GM19043 (cell line): ENCODE results near the gene PLEKHA7.
"Not testable (repeated sequence)": the region's sequence is repeated elsewhere in the genome, so short reads cannot be mapped to it uniquely, and the experiment has no call there.

Source experiments
- ATAC-seq: cut with Tn5 transposase; IDR thresholded peaks from one replicate; pipeline ENCODE4 v1.9.1; 2021; ENCODE audit warnings: low read depth; ENCODE audit not compliant: unreplicated experiment

PLEKHA7 gene

DNA sequence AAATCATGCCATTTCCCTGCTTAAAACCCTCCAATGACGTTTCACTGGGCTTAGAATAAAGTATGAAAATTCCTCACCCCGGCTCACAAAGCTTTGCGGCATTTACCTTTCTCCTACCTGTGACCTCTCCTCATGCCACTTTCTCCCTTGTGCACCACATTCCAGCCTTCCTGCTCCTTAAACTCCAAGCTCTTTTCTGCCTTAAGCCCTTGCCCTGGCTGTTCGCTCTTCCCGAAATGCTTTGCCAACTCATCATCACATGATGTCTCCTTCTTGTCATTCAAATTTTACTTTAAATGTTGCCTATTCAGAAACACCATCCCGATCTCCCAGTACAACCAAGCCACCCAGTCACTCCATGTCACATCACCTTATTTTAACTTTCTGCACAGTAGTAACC lies 2.0 kb downstream of the PLEKHA7 start:
- ATAC-seq, result no peak

DNA sequence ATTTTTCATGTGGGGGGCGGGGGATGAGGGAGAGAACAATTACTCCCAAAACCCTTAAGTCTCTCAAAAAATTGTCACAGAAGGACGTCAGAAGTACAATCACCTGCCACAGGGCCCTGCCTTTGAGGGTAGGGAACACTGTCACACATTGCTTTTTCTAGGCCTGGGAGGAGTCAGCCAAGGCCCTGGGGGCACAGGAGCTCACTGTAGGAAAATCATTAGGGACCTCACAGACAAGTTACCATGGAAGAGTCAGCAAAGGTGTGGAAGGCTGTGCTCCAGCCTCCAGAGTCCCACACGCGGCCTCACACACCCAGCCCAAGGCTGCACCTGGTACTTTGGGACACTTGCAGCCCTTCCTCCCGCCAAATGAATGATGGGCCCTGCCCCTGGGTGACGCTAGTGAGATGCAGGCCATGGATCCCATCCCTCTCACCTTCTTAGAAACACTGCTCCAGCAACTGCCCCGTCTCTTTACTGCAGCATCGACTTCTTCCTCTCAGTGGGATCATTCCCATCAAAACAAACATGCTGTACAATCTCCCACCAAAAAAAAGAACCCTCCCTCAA lies 3.3 kb downstream of the PLEKHA7 start:
- ATAC-seq, result no peak

DNA sequence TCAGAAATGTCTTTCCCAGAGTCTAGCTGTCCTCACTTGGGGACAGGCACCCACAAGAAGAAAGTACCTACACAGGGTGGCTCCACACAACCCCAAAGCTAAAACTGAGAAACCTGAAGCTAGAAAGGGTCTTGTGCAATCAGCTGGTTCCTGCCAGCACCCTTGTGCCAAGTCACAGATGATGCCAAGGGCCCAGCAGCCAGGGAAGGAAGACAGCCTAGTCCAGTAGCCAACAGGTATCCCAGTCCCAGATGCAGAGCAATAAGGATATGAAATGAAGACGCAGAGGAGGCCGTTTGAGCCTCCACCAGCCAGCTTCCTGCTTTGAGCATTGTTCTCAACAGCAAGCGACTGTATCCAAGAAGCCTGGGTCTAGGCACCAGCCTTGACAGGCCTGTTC lies 6.1 kb downstream of the PLEKHA7 start:
- ATAC-seq, result no peak

DNA sequence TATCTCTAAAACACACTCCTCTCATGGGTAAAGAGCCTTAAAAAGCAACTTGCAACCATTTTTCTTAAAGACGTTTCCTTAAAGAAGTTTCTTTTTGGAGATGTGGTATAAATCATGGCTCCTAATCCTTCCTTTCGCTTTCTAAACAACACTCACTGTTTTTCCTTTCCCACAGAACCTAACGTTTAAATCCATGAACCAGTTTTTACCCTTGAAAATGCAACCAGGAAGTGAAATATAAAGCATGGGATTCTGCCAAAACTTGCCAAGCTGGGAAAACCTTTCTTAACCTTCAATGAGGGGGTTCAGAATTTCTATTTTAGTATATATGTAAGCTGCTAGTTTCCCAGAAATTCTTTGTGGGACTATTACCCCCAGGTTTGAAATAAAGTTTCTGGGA lies 8.6 kb downstream of the PLEKHA7 start:
- ATAC-seq, result no peak

DNA sequence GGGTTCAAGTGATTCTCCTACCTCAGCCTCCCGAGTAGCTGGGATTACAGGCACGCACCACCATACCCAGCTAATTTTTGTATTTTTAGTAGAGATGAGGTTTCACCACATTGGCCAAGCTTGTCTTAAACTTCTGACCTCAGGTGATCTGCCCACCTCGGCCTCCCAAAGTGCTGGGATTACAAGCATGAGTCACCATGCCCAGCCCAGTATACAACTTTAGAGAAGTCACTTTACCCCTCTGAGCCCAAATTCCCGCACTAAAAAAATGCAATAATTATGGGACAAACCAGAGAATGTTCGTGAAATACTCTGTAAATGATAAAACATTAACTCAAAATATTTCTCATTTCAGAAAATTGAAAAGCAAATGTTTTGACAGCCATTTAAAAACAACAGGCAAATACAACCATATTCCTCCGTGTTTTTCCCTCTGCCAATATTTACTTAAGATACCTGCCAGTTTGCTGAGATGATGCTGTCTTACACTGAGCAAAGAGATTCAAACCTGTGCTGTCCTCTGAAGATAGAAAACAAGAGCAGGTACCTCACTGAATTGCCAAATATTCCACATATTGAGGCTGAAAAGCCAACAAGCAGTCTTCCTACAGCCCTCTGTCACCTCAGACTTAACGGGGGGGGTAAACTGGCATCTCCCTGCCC lies 9.6 kb downstream of the PLEKHA7 start:
- ATAC-seq, result no peak

DNA sequence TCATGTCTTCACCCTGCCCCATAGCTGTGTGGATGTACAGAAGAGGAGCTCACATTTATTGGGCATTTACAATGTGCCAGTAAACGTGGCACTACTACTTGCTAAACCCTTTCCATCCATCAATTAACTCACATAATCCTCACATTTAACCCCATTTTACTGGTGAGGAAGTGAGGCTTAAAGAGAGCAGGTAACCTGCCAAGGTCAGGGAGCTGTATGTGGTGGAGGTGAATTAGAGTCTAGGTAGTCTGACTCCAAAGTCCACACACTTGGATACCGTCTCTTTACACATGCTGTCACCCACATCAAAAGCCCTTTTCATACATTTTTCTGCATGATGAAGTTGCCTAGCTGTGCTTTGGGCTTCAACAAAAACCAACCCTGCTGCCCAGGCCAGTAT lies 10.8 kb downstream of the PLEKHA7 start:
- ATAC-seq, result no peak

DNA sequence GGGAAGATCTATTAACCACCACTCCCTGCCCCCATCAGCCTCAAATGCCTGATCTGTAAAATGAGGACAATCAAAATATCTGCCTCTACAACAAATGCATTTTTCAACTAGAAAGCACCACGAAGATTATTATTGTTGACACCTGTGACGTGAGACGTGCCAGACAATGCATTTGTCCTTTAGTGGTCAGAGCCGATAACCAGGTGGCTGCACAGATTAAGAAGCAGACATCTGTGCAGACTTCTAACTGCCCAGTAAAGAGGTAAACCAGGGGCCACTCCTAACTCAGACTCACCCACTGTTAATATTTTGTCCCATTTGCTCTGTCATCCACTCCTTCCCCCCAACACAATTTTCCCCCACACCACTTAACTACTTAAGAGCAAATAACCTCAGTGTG lies 11.7 kb downstream of the PLEKHA7 start:
- ATAC-seq, result no peak

DNA sequence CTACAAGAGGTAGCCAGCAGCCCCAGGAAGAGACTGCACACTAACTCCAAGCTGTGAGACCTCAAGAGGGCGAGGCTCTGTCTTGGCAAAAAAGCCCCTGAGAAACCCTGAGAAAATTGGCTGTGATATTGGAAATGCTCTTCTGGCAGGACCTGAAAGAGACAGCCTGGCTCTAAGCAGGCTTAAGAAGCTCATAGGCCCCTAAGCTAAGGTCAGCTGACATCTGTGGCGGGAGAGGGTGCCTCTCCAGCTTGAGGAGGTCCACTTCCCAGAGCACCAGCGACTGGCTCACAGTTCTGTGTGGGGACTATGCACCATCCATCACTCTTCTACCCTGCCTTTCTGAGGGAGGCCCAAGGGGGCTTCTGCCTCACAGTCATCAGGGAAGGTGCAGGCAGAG lies 12.4 kb downstream of the PLEKHA7 start:
- ATAC-seq, result no peak

DNA sequence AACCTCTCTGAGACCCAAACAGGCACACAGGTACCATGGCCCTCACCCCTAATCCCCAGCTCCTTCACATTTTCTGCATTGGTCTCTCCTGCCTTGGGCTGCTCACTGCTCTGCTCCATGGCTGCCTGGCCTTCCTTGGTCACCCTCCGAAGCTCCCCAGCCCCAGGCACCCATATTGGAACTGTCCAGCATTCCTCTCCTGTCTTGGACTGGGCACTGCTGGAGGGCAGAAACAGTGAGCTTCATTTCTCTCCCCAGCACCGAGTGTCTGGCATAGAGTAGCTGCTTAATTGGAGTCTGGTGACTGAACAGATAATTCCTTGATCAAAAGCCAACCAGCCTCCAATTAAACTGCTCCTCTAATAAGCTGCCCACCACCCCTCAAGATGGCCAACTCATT lies 13.2 kb downstream of the PLEKHA7 start:
- ATAC-seq, result no peak

DNA sequence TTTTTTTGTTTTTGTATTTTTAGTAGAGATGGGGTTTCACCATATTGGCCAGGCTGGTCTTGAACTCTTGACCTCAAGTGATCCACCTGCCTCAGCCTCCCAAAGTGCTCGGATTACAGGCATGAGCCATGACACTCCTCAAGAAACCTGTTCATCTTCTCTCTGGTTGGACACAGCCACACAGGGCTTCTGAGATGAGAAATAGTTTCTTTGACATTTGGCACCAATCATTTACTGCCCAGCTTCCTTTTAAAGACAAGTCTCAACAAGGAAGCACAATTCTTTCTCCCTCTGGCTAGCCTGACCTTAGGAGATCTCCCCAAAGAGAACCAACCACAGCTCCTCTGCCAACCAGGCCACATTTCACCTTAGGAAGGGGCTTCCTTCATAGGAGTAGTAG lies 14.0 kb downstream of the PLEKHA7 start:
- not testable (repeated sequence) for ATAC-seq

DNA sequence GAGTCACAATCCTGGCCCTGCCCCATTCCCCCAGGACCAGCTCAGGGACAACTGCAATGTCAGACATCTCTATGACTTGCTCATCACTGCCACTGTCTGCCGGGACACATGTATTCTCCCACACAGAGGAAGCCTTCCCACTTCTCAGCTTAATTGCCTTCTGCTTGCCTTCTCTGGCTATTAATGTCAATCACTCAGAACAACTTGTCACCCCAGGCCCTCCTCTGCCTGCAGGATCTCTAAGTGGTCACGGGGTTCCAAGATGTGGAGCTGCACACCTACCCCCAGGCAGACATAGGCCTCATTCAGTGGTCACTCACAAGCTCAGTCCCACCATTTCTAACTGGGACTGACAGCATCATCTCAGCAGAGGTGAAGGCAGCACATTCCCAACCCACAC lies 15.1 kb downstream of the PLEKHA7 start:
- no peak for ATAC-seq

DNA sequence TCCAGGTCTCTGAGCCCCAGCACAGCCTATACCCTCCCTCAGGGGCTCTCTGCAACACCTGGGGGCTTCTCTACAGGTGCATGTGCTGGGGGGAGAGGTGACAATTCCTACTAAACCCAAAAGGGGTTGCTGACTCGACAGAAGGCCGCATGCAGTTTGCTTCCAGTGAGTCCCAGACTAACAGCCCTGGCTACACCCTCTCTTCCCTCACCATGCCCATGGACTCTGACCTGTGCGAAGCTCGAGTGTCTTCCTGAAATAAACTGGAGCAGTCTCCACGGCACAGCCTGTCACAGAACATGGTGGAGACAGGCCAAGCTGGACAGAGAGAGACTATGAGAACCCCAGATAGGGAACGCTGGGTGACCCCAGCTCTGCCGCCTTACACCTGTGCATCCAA lies 16.6 kb downstream of the PLEKHA7 start:
- no peak for ATAC-seq

DNA sequence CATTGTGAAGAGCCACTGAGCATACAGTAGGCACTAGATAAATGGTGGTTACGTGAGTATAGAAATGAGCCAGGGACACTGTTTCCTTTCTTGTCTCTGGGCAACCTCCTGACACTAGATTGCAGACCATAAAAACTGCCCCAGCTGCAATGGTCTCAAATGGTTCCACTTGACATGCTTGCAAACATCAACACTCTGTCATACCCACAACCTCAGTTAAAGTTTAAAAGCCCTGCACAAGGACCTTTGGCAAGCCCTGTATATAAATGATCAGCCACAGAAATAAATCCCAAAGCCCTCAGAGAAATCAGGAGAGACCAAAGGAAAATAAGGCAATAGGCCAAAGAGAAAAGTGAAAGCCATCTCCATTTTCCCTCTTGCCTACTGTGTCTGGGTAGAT lies 20.7 kb downstream of the PLEKHA7 start:
- ATAC-seq, result no peak

DNA sequence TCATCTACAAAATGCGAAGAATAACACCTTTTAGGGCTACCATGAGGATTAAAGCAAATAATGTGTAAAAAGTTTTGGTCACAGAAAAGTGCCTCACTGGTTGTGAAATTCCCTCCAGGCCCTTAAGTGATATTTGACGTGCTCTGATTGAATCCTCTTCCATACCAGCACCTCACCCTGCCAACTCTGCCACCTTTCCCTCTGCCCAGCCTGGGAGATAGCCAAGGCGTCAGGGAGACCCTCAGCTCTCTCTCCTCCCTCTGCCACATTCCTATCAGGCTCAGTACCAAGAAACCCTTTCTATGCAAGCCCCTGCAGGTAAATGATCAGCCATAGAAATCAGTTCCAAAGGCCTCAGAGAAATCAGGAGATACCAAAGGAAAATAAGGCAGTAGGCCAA lies 21.4 kb downstream of the PLEKHA7 start:
- no peak for ATAC-seq

DNA sequence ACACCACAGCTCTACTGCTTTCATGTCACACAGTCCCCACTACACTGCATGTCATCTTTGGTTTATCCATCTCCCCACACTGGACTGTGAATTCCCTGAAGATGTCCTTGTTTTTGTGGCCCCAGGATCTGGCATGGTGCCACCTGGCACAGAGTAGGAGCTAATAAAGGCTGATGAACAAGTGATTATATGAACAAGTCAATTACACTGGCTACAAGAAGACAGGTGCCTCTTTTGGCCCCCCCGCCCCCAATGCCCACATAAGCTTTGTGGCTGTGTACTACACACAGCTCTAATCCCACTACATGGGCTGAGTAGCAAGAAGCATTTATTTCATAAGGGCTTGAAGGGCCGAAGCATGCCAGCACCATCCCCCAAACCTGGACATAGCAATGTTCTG lies 24.7 kb downstream of the PLEKHA7 start:
- ATAC-seq, result no peak

DNA sequence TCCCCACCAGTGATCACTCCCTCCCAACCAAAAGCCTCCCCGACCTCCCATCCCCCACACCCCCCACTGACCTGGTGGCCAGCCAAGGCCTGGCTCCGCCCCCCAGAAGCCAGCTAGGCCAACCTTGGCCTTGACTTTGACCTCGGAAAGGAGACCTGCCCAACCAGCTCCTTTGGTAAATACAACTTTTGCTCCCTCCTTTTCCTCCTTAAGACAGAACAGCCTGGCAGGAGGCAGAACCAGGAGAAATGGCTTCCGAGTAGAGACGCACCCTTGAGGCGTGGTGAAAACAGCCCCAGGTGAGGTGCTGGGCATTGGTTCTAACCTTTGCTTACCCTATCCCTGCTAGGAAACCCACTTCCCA lies 27.0 kb downstream of the PLEKHA7 start:
- ATAC-seq, result no peak

DNA sequence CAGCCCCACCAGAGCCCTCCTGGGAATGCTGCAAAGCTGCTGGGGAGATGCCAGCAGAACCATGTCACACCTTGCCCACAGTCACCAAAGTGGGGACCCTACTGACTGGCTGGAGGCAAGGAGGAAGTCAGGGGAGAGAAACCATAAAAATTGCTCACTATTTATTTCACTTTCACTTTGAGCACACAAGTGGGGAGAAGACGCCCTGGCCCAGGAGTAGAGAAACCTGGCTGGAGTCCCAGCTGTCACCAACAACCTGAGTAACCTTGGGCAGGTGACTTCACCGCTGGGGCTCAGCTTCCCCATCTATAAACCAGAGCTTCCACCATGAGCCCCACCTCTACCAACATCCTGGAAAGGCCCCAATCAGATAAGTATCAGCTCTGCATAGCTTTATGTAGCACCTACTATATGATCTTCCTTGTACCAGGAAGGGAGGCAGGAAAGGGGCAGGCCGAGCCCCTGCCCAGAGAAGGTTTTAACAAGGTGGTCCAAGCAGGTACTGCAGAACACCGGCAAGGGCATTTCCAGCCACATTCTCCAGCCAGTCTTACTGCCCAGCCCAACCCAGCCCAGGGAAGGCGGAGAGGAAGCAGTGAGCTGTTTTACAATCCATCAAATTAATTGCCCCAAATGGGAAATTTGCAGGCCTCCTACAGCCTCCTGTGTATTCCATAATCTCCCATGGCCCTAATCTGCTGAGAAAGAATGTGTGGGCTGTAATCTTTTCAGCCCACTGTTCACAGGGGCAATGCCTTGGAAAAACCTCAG lies 27.6 kb downstream of the PLEKHA7 start:
- ATAC-seq, result peak; percentile 97

DNA sequence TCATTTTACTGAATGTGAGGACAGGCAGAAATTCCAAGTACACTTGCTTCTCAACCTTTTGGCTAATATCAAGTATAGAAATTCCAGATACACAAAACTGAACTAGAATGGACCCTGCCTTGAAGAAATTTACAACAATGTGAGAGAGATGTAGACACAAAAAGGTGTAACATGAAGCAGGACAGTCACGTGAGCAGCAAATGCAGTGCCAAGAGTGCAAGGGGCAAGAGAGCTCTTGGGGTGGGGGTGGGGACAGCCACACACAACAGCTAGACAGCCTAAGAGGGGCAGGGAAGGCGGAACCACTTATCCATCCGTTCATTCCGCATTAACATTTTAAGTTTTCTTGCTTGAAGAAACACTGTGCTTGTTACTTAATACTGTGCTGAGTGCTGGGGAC lies 28.9 kb downstream of the PLEKHA7 start:
- no peak for ATAC-seq

DNA sequence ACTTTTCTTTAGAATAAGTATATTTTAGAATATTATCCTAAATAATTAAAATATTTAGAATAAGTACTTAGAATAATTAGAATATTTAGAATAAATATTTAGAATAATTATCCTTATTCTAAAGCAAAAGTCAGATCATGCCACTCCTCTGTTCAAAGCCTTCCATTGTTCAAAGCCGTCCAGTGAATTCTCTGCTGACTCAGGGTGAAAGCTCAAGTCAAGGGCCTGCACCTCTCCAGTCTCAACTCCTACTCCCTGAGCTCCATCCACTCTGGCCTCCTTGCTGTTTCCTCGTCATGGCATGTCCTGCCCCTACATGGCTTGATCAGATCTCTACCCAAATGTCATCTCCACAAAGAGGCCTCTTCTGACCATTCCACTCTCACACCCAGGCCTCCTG lies 30.0 kb downstream of the PLEKHA7 start:
- no peak for ATAC-seq

DNA sequence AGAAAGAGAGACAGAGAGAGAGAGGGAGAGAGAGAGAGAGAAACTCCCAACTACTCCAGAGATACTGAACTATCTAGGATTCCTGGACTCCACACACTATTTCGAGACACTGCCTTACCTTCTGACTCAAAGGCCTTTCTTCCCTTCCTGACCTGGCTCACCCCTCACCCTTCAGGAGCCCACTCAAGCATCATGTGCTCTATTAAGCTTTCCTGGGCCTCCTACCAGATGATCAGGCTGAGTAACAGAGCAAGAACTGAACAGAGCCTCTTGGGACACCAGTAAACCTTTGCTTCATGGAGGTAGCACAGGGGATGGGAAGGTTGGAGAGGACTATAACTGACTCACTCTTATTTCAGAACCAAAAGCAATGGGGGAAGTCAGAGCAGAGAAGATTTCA lies 31.4 kb downstream of the PLEKHA7 start:
- ATAC-seq, result no peak

DNA sequence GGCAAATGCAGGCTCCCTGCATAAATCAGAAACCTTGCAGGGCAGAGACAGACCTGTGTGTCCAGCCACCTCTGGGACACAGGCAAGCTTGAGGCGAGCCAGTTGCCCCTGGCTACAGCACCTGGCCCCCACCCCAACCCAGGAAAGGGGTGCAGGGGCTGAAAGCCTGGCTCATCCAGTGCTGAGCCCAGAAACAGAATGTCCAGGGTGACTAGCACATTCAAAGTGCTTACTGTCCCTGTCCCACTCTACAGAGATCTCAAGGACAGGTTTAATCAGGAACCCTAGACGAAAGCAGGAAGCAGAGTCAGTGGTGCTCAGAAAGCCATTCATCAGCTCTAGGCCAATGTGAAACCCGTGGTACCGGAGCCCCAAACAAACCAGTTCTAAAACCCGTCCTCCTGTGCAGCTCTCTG lies 31.9 kb downstream of the PLEKHA7 start:
- ATAC-seq, result no peak

DNA sequence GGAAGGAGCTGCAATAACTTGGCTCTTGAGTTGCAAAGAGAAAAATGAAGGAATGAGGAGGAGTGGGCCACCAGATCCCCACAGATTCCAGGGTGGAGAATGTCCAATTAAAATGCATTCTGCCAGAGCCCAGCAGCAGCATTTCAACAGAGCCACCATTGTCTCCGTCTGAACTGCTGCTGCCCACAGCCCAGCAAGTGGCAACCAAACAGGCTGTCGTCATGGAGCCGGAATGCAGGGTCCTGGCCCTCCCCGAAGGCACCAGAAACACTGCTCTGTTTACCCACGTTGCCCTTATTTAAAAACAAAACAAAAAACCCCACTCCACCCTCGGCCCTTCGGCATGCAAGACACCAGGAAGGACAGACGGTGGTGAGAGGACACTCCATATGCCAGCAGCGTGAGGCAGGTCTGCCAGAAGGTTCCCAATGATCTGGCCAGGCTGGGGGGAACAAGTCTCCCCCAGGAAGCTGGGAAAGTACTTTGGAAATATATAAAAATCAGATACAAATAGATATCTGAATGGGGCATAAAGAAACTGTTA lies 32.5 kb downstream of the PLEKHA7 start:
- no peak for ATAC-seq
